ENCODE data around the gene GGT1.
"Not testable (repeated sequence)": the region's sequence is repeated elsewhere in the genome, so short reads cannot be mapped to it uniquely, and the experiment has no call there.

- TF ChIP-seq EZH2 (IDR thresholded peaks at IDR 0.05); ATF3 (IDR thresholded peaks at IDR 0.05); POLR2AphosphoS5 (IDR thresholded peaks at IDR 0.05; ENCODE audit: low read depth, low read length); JUND (IDR thresholded peaks at IDR 0.05); EZH2phosphoT487 (IDR thresholded peaks at IDR 0.05; ENCODE audit: borderline replicate concordance); SRF (IDR thresholded peaks at IDR 0.05; ENCODE audit: low read depth): not testable (repeated sequence)
- TF ChIP-seq, protein P1, sequence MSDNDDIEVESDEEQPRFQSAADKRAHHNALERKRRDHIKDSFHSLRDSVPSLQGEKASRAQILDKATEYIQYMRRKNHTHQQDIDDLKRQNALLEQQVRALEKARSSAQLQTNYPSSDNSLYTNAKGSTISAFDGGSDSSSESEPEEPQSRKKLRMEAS (IDR thresholded peaks at IDR 0.05) = not testable (repeated sequence)
- TF ChIP-seq, protein P2, sequence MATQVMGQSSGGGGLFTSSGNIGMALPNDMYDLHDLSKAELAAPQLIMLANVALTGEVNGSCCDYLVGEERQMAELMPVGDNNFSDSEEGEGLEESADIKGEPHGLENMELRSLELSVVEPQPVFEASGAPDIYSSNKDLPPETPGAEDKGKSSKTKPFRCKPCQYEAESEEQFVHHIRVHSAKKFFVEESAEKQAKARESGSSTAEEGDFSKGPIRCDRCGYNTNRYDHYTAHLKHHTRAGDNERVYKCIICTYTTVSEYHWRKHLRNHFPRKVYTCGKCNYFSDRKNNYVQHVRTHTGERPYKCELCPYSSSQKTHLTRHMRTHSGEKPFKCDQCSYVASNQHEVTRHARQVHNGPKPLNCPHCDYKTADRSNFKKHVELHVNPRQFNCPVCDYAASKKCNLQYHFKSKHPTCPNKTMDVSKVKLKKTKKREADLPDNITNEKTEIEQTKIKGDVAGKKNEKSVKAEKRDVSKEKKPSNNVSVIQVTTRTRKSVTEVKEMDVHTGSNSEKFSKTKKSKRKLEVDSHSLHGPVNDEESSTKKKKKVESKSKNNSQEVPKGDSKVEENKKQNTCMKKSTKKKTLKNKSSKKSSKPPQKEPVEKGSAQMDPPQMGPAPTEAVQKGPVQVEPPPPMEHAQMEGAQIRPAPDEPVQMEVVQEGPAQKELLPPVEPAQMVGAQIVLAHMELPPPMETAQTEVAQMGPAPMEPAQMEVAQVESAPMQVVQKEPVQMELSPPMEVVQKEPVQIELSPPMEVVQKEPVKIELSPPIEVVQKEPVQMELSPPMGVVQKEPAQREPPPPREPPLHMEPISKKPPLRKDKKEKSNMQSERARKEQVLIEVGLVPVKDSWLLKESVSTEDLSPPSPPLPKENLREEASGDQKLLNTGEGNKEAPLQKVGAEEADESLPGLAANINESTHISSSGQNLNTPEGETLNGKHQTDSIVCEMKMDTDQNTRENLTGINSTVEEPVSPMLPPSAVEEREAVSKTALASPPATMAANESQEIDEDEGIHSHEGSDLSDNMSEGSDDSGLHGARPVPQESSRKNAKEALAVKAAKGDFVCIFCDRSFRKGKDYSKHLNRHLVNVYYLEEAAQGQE (IDR thresholded peaks at IDR 0.05; ENCODE audit: low read depth) = not testable (repeated sequence)
- TF ChIP-seq, protein P3, sequence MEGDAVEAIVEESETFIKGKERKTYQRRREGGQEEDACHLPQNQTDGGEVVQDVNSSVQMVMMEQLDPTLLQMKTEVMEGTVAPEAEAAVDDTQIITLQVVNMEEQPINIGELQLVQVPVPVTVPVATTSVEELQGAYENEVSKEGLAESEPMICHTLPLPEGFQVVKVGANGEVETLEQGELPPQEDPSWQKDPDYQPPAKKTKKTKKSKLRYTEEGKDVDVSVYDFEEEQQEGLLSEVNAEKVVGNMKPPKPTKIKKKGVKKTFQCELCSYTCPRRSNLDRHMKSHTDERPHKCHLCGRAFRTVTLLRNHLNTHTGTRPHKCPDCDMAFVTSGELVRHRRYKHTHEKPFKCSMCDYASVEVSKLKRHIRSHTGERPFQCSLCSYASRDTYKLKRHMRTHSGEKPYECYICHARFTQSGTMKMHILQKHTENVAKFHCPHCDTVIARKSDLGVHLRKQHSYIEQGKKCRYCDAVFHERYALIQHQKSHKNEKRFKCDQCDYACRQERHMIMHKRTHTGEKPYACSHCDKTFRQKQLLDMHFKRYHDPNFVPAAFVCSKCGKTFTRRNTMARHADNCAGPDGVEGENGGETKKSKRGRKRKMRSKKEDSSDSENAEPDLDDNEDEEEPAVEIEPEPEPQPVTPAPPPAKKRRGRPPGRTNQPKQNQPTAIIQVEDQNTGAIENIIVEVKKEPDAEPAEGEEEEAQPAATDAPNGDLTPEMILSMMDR (IDR thresholded peaks at IDR 0.05 in 2 of 3, conservative IDR thresholded peaks at IDR 0.05 in 1 of 3; ENCODE audit: borderline replicate concordance in 1 of 3, insufficient read depth in 1 of 3, low read depth in 2 of 3, low read length in 2 of 3) = not testable (repeated sequence)
Measured at GRCh38 chr22:24602847-24603769, at the start of gene GGT1.
